ENCODE results near the gene AMD1.

- TF ChIP-seq CTCF (IDR thresholded peaks at IDR 0.05) (no peak), POLR2A (IDR thresholded peaks at IDR 0.05) (no peak)
These were observed 15.9 kb upstream of the AMD1 start for GRCh38 chr6:110858562-110859214.
